ENCODE results near the gene PHB1. TPM values are rescaled to one million over a fixed set of nuclear protein-coding genes. Genes with fewer than 3 reads are reported as not detected.

PHB1 gene
- total and polyA plus RNA-seq, 2 of the 8 experiments (the other 6 are each of a cell fraction or from before 2014, with no cell fraction given), result 386 to 597 TPM

- no peak overlapping the region for H3K27ac ChIP-seq (ENCODE audit: low read depth, low read length)
- peak overlapping the region; percentile 77 to 92; a peak in 2 of 4 replicates for H3K4me2 ChIP-seq (ENCODE audit: insufficient read depth in 1 of 2, low read depth in 2 of 2, low read length in 2 of 2)
- no peaks in the 10 kb centered on the region for H3K9me3 ChIP-seq (ENCODE audit: insufficient read depth in 2 of 2, low read depth in 1 of 2, low read length in 1 of 2)
- no peak overlapping the region for H2AFZ ChIP-seq (ENCODE audit: low read length)
- H2BK120ac ChIP-seq (replicated peaks; ENCODE audit: low read depth, low read length), result no peak overlapping the region
- CTCF ChIA-PET (ENCODE audit: partially characterized antibody), result interaction anchor here (0.8 to 3.1 kb wide), 8 partner anchors 8 to 71 kb away, joined by 3 to 10 read pairs (median 4); no protein-coding TSS in a partner anchor
- no peak overlapping the region for H3K56ac ChIP-seq (replicated peaks; ENCODE audit: insufficient read length, low read depth, low read length)
- H2AK5ac ChIP-seq (ENCODE audit: low read depth, low read length), result no peak overlapping the region
- 94% methylated on average over 4 of the region's 4 CpGs; no CpG with 5 or more reads in 1 of the 2 experiments for WGBS, 2 experiments (ENCODE audit: extremely low coverage in 1 of 2, insufficient coverage in 1 of 2, insufficient read length in 1 of 2, insufficient replicate concordance in 2 of 2, low coverage in 1 of 2, low lambda C conversion rate in 2 of 2, missing lambda C conversion rate in 1 of 2)
- H2BK15ac ChIP-seq (ENCODE audit: low read length), result 0 out of 2 replicates have a peak overlapping the region, but pooled peaks have one; percentile 37
- no peak overlapping the region for H4K8ac ChIP-seq (ENCODE audit: extremely low read depth, insufficient read depth, low read length)
- H3K4ac ChIP-seq (replicated peaks; ENCODE audit: insufficient read length, low read depth, low read length), result no peak overlapping the region
- no peaks in the 10 kb centered on the region for H3K27me3 ChIP-seq (replicated peaks in 1 of 4; ENCODE audit: control insufficient read depth in 3 of 4, extremely low read depth in 1 of 4, insufficient read depth in 3 of 4, low read length in 3 of 4)
- peaks cover 5% of the 10 kb centered on the region; the same call in 1 of the 2 replicates for H3K79me1 ChIP-seq (ENCODE audit: low read depth, low read length)
- POLR2A ChIA-PET (ENCODE audit: partially characterized antibody), result interaction anchor here (0.8 to 1.5 kb wide), 4 partner anchors 8 to 28 kb away, joined by 3 to 5 read pairs (median 4); no protein-coding TSS in a partner anchor
- no peak overlapping the region for H3K14ac ChIP-seq (ENCODE audit: insufficient read length)
- no peak overlapping the region for H2BK12ac ChIP-seq (ENCODE audit: low read depth, low read length)
- no peak overlapping the region for H4K5ac ChIP-seq (ENCODE audit: insufficient read length, low read depth, low read length)
- H4K91ac ChIP-seq (replicated peaks; ENCODE audit: insufficient read length, low read length), result no peak overlapping the region
- H3K9ac ChIP-seq (replicated peaks in 1 of 4; ENCODE audit: extremely low read depth in 1 of 4, low read depth in 3 of 4, low read length in 3 of 4), result no peak overlapping the region
- H3K4me1 ChIP-seq (replicated peaks in 1 of 4; ENCODE audit: control insufficient read depth in 3 of 4, insufficient read depth in 4 of 4, low read length in 3 of 4), result peaks cover 5 to 14% (median 7%) of the 10 kb centered on the region in 4 experiments; a peak in 6 of 7 replicates
- H3K18ac ChIP-seq (ENCODE audit: extremely low read depth, low read length), result no peak overlapping the region
- no peak overlapping the region for H2BK5ac ChIP-seq (ENCODE audit: low read depth, low read length)
- no peak for DNase-seq (ENCODE audit: low read depth in 1 of 2, low spot score in 2 of 2)
- no peak overlapping the region for H3K23ac ChIP-seq (ENCODE audit: insufficient read length)
- peaks cover 11% of the 10 kb centered on the region for H3K23me2 ChIP-seq (ENCODE audit: low read depth, low read length)
- FAIRE-seq, result no peak
- peaks cover 10 to 31% of the 10 kb centered on the region in 2 experiments; a peak in 3 of 4 replicates for H3K79me2 ChIP-seq (ENCODE audit: control insufficient read depth in 1 of 2, insufficient read depth in 2 of 2, low read length in 2 of 2)
- H3K36me3 ChIP-seq (ENCODE audit: control insufficient read depth in 2 of 4, insufficient read depth in 4 of 4, low read length in 3 of 4), result no peaks in the 10 kb centered on the region
- H4K20me1 ChIP-seq (replicated peaks in 1 of 2; ENCODE audit: control insufficient read depth in 1 of 2, insufficient read depth in 2 of 2, low read length in 2 of 2), result peaks cover 0 to 4% of the 10 kb centered on the region in 2 experiments
- TF ChIP-seq KDM1A (IDR thresholded peaks at IDR 0.05; ENCODE audit: borderline replicate concordance, low read length) (no peak), SIRT6 (IDR thresholded peaks at IDR 0.05; ENCODE audit: low read length) (no peak), GTF2F1 (IDR thresholded peaks at IDR 0.05; ENCODE audit: borderline replicate concordance, low read depth, low read length) (no peak), RNF2 (IDR thresholded peaks at IDR 0.05; ENCODE audit: borderline replicate concordance, low read depth, low read length, missing control alignments, poor library complexity, severe bottlenecking) (no peak), CBX5 (IDR thresholded peaks at IDR 0.05; ENCODE audit: low read depth, low read length) (no peak), EGR1 (IDR thresholded peaks at IDR 0.05; ENCODE audit: borderline replicate concordance, low read depth, low read length) (no peak), RAD21 (IDR thresholded peaks at IDR 0.05 in 1 of 2, conservative IDR thresholded peaks at IDR 0.05 in 1 of 2; ENCODE audit: low read depth in 2 of 2, low read length in 2 of 2) (no peak), SUZ12 (IDR thresholded peaks at IDR 0.05; ENCODE audit: low read length) (no peak), JUND (IDR thresholded peaks at IDR 0.05; ENCODE audit: low read length) (no peak), CREB1 (IDR thresholded peaks at IDR 0.05) (no peak), SIX5 (IDR thresholded peaks at IDR 0.05; ENCODE audit: low read depth, low read length) (no peak)
- TF ChIP-seq, protein P1, sequence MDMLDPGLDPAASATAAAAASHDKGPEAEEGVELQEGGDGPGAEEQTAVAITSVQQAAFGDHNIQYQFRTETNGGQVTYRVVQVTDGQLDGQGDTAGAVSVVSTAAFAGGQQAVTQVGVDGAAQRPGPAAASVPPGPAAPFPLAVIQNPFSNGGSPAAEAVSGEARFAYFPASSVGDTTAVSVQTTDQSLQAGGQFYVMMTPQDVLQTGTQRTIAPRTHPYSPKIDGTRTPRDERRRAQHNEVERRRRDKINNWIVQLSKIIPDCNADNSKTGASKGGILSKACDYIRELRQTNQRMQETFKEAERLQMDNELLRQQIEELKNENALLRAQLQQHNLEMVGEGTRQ (IDR thresholded peaks at IDR 0.05; ENCODE audit: low read length), result no peak
- no peak overlapping the region for H2BK20ac ChIP-seq (ENCODE audit: low read length)
- H3K4me3 ChIP-seq (ENCODE audit: extremely low read depth in 1 of 4, insufficient read depth in 2 of 4, low read depth in 3 of 4, low read length in 4 of 4), result peak overlapping the region in 1 of 4 experiments; percentile 98; a peak in 3 of 8 replicates
Measured at GRCh38 chr17:49363251-49363650, 51.4 kb downstream of the PHB1 start.
